GM12801 (cell line): ENCODE measurements around the gene TTC23L.

Source experiments
- TF ChIP-seq, protein P1 (sequence below): IDR thresholded peaks from one replicate; pipeline ENCODE4 v1.5.1; 2011; ENCODE audit warnings: control low read depth; ENCODE audit not compliant: insufficient read length; ENCODE audit errors: extremely low read depth

TTC23L gene

DNA sequence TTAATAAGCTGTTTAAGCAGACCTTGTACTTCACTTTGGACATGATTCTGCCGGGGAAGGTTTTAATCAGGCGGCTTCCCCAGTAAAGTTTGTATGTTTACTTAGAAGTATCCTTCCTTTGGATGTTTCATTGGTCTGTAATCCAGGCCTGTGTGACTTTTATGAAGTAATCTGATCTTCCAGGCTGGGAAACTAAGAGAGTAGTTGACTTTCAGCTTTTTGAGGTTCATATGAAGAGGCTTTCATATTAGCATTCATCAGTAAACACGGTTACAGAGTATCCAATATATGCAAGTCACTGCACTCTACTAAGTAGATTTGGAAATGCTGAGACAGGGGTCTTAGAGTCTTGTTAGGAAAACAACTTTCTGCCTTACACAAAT, 91.5 kb downstream of the TTC23L start:
- TF ChIP-seq, protein P1, sequence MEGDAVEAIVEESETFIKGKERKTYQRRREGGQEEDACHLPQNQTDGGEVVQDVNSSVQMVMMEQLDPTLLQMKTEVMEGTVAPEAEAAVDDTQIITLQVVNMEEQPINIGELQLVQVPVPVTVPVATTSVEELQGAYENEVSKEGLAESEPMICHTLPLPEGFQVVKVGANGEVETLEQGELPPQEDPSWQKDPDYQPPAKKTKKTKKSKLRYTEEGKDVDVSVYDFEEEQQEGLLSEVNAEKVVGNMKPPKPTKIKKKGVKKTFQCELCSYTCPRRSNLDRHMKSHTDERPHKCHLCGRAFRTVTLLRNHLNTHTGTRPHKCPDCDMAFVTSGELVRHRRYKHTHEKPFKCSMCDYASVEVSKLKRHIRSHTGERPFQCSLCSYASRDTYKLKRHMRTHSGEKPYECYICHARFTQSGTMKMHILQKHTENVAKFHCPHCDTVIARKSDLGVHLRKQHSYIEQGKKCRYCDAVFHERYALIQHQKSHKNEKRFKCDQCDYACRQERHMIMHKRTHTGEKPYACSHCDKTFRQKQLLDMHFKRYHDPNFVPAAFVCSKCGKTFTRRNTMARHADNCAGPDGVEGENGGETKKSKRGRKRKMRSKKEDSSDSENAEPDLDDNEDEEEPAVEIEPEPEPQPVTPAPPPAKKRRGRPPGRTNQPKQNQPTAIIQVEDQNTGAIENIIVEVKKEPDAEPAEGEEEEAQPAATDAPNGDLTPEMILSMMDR = no peak

- TF ChIP-seq, protein P1 = no peak
These were observed 91.9 kb downstream of the TTC23L start for GRCh38 chr5:34930870-34931269.

GRCh38 chr5:34932947-34933346, 94.0 kb downstream of the TTC23L start:
- TF ChIP-seq, protein P1 = no peak

DNA sequence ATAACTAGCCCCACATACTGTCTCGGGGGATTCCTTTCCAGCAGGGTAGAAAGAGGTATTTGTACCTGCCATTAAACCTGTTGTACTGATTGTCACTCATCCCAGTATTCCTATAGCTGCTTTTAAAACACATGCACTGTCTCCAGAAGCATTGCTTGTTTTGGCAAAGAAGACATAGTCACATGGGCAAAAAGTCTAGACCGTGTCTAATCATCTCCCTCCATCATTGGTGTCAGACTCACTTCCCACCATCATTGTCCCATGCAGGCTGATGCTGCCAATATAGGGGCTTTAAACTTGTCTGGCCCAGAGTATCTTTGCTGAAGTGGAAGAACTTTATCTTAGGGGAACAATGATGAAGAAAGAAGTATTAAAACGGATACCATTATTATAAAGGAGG, 103.0 kb downstream of the TTC23L start:
- TF ChIP-seq, protein P1 = no peak

- TF ChIP-seq, protein P1 = no peak
These were observed 105.1 kb downstream of the TTC23L start for GRCh38 chr5:34944044-34944443.

- TF ChIP-seq, protein P1 = no peak
These were observed 105.6 kb downstream of the TTC23L start for GRCh38 chr5:34944460-34945047.
